H9 (cell line): Measurements from ENCODE around the gene RPE65. TPM values are rescaled to one million over a fixed set of nuclear protein-coding genes. Genes with fewer than 3 reads are reported as not detected.

Source experiments
- DNase-seq: peaks from one replicate; pipeline ENCODE4 v3.0.0-alpha.2; 2017
- H2AFZ ChIP-seq: one replicate; pipeline ENCODE4 v1.6.1; 2013; ENCODE audit warnings: mild to moderate bottlenecking, low read length, control low read depth, moderate library complexity
- H2AK5ac ChIP-seq: 2 replicates; pipeline ENCODE4 v1.6.1; 2013; ENCODE audit warnings: low read length, control low read depth, mixed read lengths; ENCODE audit not compliant: insufficient read length
- H2BK120ac ChIP-seq: one replicate; pipeline ENCODE4 v1.6.1; 2013; ENCODE audit warnings: low read depth, mild to moderate bottlenecking, low read length, control low read depth, inconsistent platforms; ENCODE audit not compliant: poor library complexity, severe bottlenecking
- H2BK12ac ChIP-seq: 2 replicates; pipeline ENCODE4 v1.6.1; 2013; ENCODE audit warnings: low read length, control low read depth, mixed read lengths, low read depth; ENCODE audit not compliant: insufficient read length
- H2BK15ac ChIP-seq: 2 replicates; pipeline ENCODE4 v1.6.1; 2013; ENCODE audit warnings: low read depth, low read length, control low read depth
- H2BK20ac ChIP-seq: one replicate; pipeline ENCODE4 v1.6.1; 2013; ENCODE audit warnings: low read depth, mild to moderate bottlenecking, low read length, control low read depth, inconsistent platforms; ENCODE audit not compliant: poor library complexity, severe bottlenecking
- H2BK5ac ChIP-seq: 2 replicates; pipeline ENCODE4 v1.6.1; 2013; ENCODE audit warnings: low read length, control low read depth, mixed read lengths; ENCODE audit not compliant: insufficient read length
- H3K14ac ChIP-seq: 2 replicates; pipeline ENCODE4 v1.6.1; 2013; ENCODE audit warnings: low read length, control low read depth; ENCODE audit not compliant: insufficient read depth
- H3K18ac ChIP-seq: 2 replicates; pipeline ENCODE4 v1.6.1; 2013; ENCODE audit warnings: low read depth, mild to moderate bottlenecking, mixed read lengths, low read length, control low read depth; ENCODE audit not compliant: insufficient read length
- H3K23ac ChIP-seq: 2 replicates; pipeline ENCODE4 v1.6.1; 2013; ENCODE audit warnings: low read length, control low read depth, mixed read lengths, low read depth; ENCODE audit not compliant: insufficient read length
- H3K23me2 ChIP-seq: 2 replicates; pipeline ENCODE4 v1.6.1; 2013; ENCODE audit warnings: low read depth, mild to moderate bottlenecking, mixed read lengths, low read length, control low read depth; ENCODE audit not compliant: insufficient read length, poor library complexity, severe bottlenecking
- H3K27ac ChIP-seq: 2 replicates; pipeline ENCODE4 v1.5.1; 2013; ENCODE audit warnings: low read length, control low read depth, mixed read lengths, low read depth; ENCODE audit not compliant: insufficient read length
- H3K27me3 ChIP-seq: 2 replicates; pipeline ENCODE4 v1.6.1; 2013; ENCODE audit warnings: low read length, control low read depth, inconsistent platforms; ENCODE audit not compliant: insufficient read depth
- H3K4ac ChIP-seq: 2 replicates; pipeline ENCODE4 v1.6.1; 2013; ENCODE audit warnings: low read depth, mild to moderate bottlenecking, control low read depth, inconsistent platforms, low read length, moderate library complexity
- H3K4me1 ChIP-seq: 2 replicates; pipeline ENCODE4 v1.6.1; 2013; ENCODE audit warnings: low read length, control low read depth, inconsistent platforms; ENCODE audit not compliant: insufficient read depth
- H3K4me2 ChIP-seq: 2 replicates; pipeline ENCODE4 v1.6.1; 2013; ENCODE audit warnings: low read length, control low read depth, mixed read lengths; ENCODE audit not compliant: insufficient read length, insufficient read depth
- H3K56ac ChIP-seq: 2 replicates; pipeline ENCODE4 v1.6.1; 2013; ENCODE audit warnings: low read depth, mild to moderate bottlenecking, mixed read lengths, low read length, control low read depth; ENCODE audit not compliant: insufficient read length
- H3K79me1 ChIP-seq: 2 replicates; pipeline ENCODE4 v1.6.1; 2013; ENCODE audit warnings: low read depth, mild to moderate bottlenecking, moderate library complexity, low read length, control low read depth, inconsistent platforms; ENCODE audit not compliant: insufficient read depth, poor library complexity, severe bottlenecking
- H3K79me2 ChIP-seq: 2 replicates; pipeline ENCODE4 v1.6.1; 2013; ENCODE audit warnings: low read length, control low read depth, inconsistent platforms; ENCODE audit not compliant: insufficient read depth
- H3K9ac ChIP-seq: 2 replicates; pipeline ENCODE4 v1.6.1; 2013; ENCODE audit warnings: low read length, control low read depth, mixed read lengths; ENCODE audit not compliant: insufficient read length; ENCODE audit errors: extremely low read depth
- H3K9me3 ChIP-seq: one replicate; pipeline ENCODE4 v1.6.1; 2013; ENCODE audit warnings: low read depth, low read length, inconsistent platforms; ENCODE audit not compliant: control insufficient read depth
- H3T11ph ChIP-seq: one replicate; pipeline ENCODE4 v1.6.1; 2013; ENCODE audit warnings: mild to moderate bottlenecking, low read length, control low read depth, inconsistent platforms
- H4K20me1 ChIP-seq: one replicate; pipeline ENCODE4 v1.6.1; 2013; ENCODE audit not compliant: control insufficient read depth, insufficient read length, insufficient read depth
- H4K5ac ChIP-seq: 2 replicates; pipeline ENCODE4 v1.6.1; 2013; ENCODE audit warnings: low read depth, mild to moderate bottlenecking, mixed read lengths, low read length, control low read depth; ENCODE audit not compliant: insufficient read length
- H4K8ac ChIP-seq: replicated peaks from 2 replicates; pipeline ENCODE4 v1.6.1; 2013; ENCODE audit warnings: low read length, control low read depth, mixed read lengths, low read depth; ENCODE audit not compliant: insufficient read length
- H4K91ac ChIP-seq: 2 replicates; pipeline ENCODE4 v1.6.1; 2013; ENCODE audit warnings: low read depth, mild to moderate bottlenecking, moderate library complexity, mixed read lengths, low read length, control low read depth; ENCODE audit not compliant: insufficient read length
- H3K27ac Mint-ChIP-seq, 3 experiments: 2 replicates in 2 of 3; 3 replicates in 1 of 3; pipeline ENCODE4 v1.8.0; 2020 to 2021; ENCODE audit warnings: mixed read lengths in 3 of 3, mild to moderate bottlenecking in 1 of 3, moderate library complexity in 1 of 3
- H3K27me3 Mint-ChIP-seq: 2 replicates; pipeline ENCODE4 v1.8.0; 2021; ENCODE audit warnings: low read depth, mild to moderate bottlenecking, moderate library complexity, mixed read lengths
- H3K36me3 Mint-ChIP-seq, 3 experiments: 2 replicates in 2 of 3; 3 replicates in 1 of 3; pipeline ENCODE4 v1.8.0; 2020 to 2021; ENCODE audit warnings: low read depth in 3 of 3, mixed read lengths in 3 of 3; ENCODE audit not compliant: insufficient read depth in 1 of 3
- H3K4me1 Mint-ChIP-seq, 2 experiments: 2 replicates each; pipeline ENCODE4 v1.8.0; 2020; ENCODE audit warnings: mixed read lengths in 2 of 2
- H3K4me3 Mint-ChIP-seq, 2 experiments: 2 replicates in 1 of 2; 3 replicates in 1 of 2; pipeline ENCODE4 v1.8.0; 2020 to 2021; ENCODE audit warnings: mild to moderate bottlenecking in 2 of 2, mixed read lengths in 2 of 2, moderate library complexity in 1 of 2
- H3K9me3 Mint-ChIP-seq, 2 experiments: 2 replicates in 1 of 2; 3 replicates in 1 of 2; pipeline ENCODE4 v1.8.0; 2020; ENCODE audit warnings: mild to moderate bottlenecking in 2 of 2, mixed read lengths in 2 of 2, moderate library complexity in 1 of 2
- CTCF ChIP-seq: fragments of 200-600 bp; sonication (generic); conservative IDR thresholded peaks from 3 replicates; pipeline ENCODE4 v1.8.0; 2021; ENCODE audit warnings: antibody characterized with exemption, mild to moderate bottlenecking
- WGBS: extraction: QIAGEN DNeasy Blood & Tissue Kit; methylation state at CpG from one replicate; pipeline ENCODE4 v1.1.7; 2013; ENCODE audit warnings: missing lambda C conversion rate, low lambda C conversion rate, mixed read lengths; ENCODE audit not compliant: insufficient read length; ENCODE audit errors: extremely low coverage; 5-methylcytosine and 5-hydroxymethylcytosine counted together
- total RNA-seq: library from RNA; stranded (reverse); gene quantifications from 2 replicates; pipeline ENCODE4 v1.2.1, GENCODE V29; 2021

RPE65 gene
- total RNA-seq, 1 experiment from 2014 or later: not detected

DNA sequence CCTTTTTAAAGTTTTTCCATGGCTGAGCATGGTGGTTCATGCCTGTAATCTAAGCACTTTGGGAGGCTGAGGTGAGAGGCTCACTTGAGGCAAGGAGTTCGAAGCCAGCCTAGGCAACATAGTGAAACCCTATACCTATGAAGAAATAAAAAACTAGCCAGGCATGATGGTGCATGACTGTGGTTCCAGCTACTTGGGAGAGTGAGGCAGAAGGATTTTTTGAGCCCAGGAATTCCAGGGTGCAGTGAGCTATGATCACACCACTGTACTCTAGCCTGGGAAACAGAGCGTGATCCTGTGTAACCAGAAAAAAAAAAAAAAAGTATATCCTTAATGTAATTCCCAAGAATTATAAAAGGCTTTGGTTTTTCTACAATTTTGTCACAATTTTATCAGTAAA is 29.7 kb upstream of the RPE65 start:
- no peaks in the 10 kb centered on the region for H3K9me3 Mint-ChIP-seq
- H3K18ac ChIP-seq: no peak overlapping the region
- H2AK5ac ChIP-seq: no peak overlapping the region
- no peak overlapping the region for H3K4me2 ChIP-seq
- no peak overlapping the region for H3K4ac ChIP-seq
- no peaks in the 10 kb centered on the region for H3K27me3 ChIP-seq
- no peaks in the 10 kb centered on the region for H4K20me1 ChIP-seq
- no peak overlapping the region for H4K8ac ChIP-seq
- TF ChIP-seq CTCF: no peak
- no CpG with 5 or more reads among the region's 2 CpGs for WGBS
- no peaks in the 10 kb centered on the region for H3K79me2 ChIP-seq
- no peak overlapping the region for H3K9ac ChIP-seq
- no peaks in the 10 kb centered on the region for H3K27me3 Mint-ChIP-seq
- H3K23me2 ChIP-seq: no peaks in the 10 kb centered on the region
- no peaks in the 10 kb centered on the region for H3K9me3 ChIP-seq
- no peak overlapping the region for H2BK15ac ChIP-seq
- H2BK20ac ChIP-seq: no peak overlapping the region
- H3K4me1 Mint-ChIP-seq: peaks cover 10% of the 10 kb centered on the region in 2 experiments; a peak in 3 of 4 replicates
- H3K79me1 ChIP-seq: no peaks in the 10 kb centered on the region
- H3T11ph ChIP-seq: no peak overlapping the region
- no peak overlapping the region for H4K5ac ChIP-seq
- no peak for DNase-seq
- no peak overlapping the region for H3K14ac ChIP-seq
- no peak overlapping the region for H3K4me3 Mint-ChIP-seq
- H3K27ac ChIP-seq: no peak overlapping the region
- no peak overlapping the region for H2AFZ ChIP-seq
- H2BK5ac ChIP-seq: no peak overlapping the region
- peak overlapping the region; percentile 68 to 85 (median 73); a peak in 5 of 7 replicates for H3K27ac Mint-ChIP-seq
- H2BK12ac ChIP-seq: no peak overlapping the region
- H3K36me3 Mint-ChIP-seq: peaks cover 36 to 70% (median 60%) of the 10 kb centered on the region in 3 experiments; a peak in 6 of 7 replicates
- H2BK120ac ChIP-seq: no peak overlapping the region
- no peak overlapping the region for H3K23ac ChIP-seq
- H4K91ac ChIP-seq: no peak overlapping the region
- no peaks in the 10 kb centered on the region for H3K4me1 ChIP-seq
- no peak overlapping the region for H3K56ac ChIP-seq
